ENCODE data around the gene ICA1L.
"Not testable (repeated sequence)": the region's sequence is repeated elsewhere in the genome, so short reads cannot be mapped to it uniquely, and the experiment has no call there.

The ICA1L gene

DNA sequence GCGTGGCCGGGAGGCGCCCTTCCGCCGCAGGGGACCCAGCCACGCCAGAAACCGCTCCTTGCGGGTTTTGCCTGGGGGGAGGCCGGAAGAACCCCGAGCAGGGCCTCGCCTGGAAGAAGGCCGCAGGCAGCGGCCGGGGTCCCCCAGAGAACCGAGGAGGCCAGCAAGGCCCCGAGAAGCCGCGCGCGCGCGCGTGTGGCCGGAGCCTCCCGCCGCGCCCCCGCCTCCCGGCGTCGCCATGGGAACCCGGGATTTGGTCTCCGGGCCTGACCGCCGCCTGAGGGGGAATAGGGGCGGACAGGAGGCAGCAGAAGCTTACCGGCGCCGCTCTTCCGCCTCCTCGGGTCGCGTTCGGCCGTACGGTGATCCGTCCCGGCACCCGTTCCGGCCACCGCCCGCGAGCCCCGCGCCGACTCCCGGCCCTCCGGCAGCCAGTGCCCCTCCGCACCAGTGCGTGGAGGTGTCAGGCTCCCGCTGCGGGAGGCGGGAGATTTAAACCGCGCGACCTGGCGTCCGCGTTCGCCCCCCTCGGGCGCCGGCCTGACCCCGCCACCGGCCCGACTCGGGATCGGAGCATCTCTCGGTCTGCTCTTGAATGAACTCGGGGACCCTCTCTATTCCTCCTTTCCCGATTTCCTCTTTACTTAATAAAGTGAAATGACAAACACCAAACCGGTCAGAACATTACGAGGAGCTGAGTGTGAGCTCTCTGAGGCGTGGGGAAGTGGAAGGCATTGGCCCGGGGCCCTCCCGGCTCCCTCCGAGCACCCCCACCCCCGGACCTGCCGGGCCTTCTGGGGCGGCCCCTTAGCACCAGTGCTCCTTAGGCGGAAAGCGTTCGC lies at the start of gene ICA1L:
Gene ICA1L, minus strand, starts transcription at position 467 of the 842 bp plus-strand sequence. CDS start 42,757 bp downstream, outside the sequence.
- DNase-seq (ENCODE audit: low spot score) (no peak), FAIRE-seq (no peak)

- no peak for FAIRE-seq
- no peak for DNase-seq (ENCODE audit: low spot score)
Observed at GRCh38 chr2:202918860-202919259, 47.3 kb upstream of the ICA1L start.

DNA sequence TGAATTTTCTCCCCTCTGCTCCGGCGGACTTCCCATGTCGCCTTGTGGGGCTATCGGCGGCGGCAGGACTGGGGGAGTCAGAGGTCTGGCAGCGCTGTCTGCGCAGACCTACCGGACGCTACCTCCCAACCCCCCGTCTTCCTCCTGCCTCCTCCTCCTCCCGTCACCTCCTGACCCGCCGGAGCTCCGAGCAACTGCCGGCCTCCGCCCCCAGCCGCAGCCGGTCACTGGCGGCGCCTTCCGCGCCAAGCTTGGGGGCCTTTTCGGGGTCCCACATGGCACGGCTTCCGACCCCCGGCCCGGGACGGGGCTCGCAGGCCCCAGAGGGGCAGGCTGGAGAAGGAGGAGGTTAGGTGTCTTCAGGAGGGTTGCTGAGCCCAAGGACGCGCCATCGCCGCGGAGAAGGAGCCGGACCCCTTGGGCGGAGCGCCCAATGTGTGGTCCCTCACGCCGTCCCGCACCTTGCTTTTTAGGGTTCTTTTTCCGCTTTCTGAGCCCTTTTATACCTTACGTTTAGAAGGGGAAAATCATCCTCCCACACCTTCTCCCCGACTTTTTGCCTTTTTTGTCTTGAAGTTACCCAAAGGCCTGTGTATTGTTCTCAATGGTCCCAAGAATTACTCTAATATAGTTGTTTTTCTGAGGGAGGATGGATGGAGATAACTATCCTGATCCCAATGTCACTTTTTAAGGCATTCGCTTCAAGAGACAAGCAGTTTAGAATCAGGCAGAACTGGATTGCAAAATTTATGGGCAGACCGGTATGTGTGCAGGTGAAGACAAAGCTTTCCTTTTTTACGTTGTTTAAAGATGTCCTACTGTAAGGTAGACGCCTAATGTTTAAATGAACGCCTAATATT lies 41.0 kb upstream of the ICA1L start:
- not testable (repeated sequence) for FAIRE-seq; DNase-seq (ENCODE audit: low spot score)

DNA sequence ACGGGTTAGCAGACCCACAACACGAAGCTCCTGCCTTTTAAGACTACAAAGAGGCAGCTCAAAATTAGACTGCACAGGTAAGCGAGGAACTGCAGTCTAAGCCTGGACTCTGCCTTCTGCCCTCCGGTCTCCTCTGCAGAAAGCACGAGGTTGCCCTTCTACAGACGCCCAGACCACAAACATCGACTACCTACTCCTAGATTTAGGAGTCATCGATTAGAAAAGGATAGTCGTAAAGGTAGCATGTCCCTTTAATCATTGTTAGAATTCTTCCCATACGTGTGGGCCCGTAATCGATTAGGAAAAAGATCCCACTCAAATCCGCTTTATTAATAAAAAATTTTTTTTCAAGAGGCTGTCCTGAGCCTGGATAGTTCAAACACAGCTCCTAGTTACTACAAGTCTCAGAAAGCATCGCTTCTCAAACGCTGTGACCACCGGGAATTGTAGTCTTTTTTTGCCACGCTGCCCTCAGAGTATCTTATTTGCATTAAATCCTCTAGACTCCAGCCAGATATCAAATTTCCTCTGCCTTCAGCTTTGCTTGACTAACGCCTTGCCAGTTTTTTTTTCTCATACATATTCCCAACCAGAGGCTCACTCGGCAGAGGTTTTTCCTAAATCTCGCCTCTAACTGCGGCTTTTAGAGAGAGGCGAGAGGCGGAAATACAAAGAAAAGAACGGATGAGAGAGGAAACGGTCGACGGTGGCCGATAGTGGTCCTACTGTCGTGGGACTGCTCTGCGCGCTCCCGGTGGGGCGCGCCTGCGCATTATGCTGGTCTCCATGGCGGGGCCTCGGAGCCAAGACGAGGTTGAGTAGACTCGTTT lies 40.2 kb upstream of the ICA1L start, which contains the start of the genes CARF and WDR12:
Gene CARF, plus strand, starts transcription at position 764 of the 830 bp plus-strand sequence. CDS start 29,628 bp downstream, outside the sequence.
Gene WDR12, minus strand, starts transcription at position 162 of the 830 bp plus-strand sequence. CDS start 197 bp downstream, outside the sequence.
- DNase-seq (ENCODE audit: low spot score) (peak; percentile 88), FAIRE-seq (peak; percentile 56)

DNA sequence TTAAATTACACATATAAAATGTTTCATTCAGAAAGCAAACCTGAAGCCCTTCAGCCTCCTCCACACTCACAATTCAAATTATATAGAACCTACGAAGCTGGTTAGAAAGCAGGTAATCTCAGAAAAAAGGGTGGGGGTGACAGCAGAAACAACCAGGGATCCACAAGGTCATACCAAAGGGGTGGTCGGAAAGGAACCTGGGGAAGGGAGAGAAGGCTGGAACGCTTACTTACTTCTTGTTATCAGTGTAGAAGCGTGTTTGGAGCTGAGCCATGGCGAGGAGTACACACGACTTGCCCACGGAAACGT lies 39.6 kb upstream of the ICA1L start:
- FAIRE-seq, result no peak
- no peak for DNase-seq (ENCODE audit: low spot score)

GRCh38 chr2:202910698-202911097 lies 39.1 kb upstream of the ICA1L start:
- no peak for FAIRE-seq
- no peak for DNase-seq (ENCODE audit: low spot score)

GRCh38 chr2:202910250-202910649 lies 38.7 kb upstream of the ICA1L start:
- DNase-seq (ENCODE audit: low spot score); FAIRE-seq: not testable (repeated sequence)

DNA sequence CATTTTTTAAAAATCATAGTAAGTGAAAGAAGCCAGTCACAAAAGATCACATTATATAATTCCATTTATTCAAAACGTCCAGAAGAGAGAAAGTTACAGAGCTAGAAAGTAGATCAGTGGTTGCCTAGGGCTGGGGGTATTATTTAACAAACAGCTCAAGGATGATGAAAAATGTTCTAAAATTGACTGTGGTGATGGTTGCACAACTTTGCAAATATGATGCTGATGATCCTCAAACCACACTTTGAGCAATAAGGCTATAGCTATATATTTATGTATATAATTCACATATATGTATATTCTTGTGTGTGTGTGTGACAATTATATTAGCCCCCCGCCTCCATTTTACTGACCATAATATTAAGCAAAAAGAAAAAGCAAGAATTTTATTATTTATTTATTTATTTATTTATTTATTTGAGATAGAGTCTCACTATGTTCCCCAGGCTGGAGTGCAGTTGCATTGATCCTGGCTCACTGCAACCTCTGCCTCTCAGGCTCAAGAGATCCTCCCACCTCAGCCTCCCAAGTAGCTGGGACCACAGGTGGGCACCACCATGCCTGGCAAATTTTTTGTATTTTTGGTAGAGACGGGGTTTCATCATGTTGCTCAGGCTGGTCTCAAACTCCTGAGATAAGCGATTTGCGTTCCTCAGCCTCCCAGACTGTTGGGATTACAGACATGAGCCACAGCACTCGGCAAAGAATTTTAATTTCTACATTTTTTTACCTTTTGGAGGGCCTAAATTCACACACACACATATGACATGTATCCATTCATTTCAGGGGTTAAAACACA lies 38.0 kb upstream of the ICA1L start:
- DNase-seq (ENCODE audit: low spot score) (no peak), FAIRE-seq (no peak)

DNA sequence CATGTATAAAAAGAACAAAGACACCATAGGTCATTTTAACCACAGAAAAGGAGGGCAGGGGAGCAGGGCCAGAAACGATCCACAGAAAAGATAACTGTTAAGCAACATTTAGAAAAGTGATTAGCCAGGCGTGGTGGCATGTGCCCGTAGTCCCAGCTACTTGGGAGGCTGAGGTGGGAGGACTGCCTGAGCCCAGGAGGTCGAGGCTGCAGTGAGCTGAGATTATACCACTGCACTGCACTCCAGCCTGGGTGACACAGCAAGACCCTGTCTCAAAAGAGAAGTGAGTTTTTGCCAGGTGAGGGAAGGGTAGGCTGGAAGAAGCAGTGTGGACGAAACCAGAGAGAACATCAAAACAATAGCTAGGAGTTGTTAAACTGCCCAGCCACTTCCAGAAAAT lies 36.6 kb upstream of the ICA1L start:
- no peak for DNase-seq (ENCODE audit: low spot score)
- no peak for FAIRE-seq

GRCh38 chr2:202905507-202905906 lies 33.9 kb upstream of the ICA1L start:
- FAIRE-seq; DNase-seq (ENCODE audit: low spot score): not testable (repeated sequence)

GRCh38 chr2:202885190-202885589 lies 13.6 kb upstream of the ICA1L start:
- DNase-seq (ENCODE audit: low spot score), result no peak
- no peak for FAIRE-seq

DNA sequence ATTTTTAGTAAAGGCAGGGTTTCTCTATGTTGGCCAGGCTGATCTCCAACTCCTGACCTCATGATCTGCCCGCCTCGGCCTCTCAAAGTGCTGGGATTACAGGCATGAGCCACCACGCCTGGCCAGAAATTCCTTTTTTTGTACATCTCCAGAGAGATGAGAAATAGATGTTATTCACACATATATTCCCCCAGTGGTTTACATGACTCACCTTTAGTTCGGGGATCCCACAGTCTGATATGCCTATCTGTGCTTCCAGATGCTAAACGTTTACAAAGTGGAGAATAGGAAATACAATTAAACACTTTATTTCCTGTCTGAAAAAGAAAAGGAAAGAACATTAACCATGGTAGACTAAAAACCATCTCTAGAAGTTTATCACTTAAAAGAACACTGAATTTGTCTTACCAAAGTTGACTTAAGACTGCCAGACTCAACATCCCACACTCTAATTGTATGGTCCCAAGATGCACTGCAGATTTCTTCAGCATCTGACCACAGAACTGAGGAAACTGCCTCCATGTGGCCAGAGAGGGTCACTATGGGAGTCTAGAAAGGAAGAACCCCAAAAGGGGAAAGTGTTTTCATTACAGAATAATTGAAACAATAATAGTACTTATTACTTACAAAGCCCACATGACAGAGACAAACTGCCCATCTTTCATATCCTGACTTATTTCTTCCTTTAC lies 12.6 kb upstream of the ICA1L start:
- FAIRE-seq (no peak), DNase-seq (ENCODE audit: low spot score) (no peak)

GRCh38 chr2:202881570-202881969 lies 10.0 kb upstream of the ICA1L start:
- FAIRE-seq (no peak), DNase-seq (ENCODE audit: low spot score) (no peak)

DNA sequence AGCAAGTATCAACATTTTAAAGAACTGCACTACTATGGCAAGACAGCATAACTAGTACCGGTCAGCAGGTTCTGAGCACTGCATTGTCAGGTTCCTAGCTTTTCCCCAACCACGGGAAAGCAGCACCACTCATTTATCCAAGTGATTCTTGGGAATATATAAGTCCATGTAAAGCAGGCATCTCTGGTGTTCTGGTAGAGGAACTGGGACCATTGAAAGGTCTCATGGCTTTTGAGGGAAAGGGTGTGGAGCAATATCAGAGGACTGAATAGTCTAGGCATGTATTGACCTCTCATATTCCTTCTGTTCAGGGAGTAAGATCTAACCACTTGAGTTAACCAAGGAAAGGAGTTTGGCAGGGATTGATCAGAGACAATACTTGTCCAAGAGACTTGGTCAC lies 6.1 kb upstream of the ICA1L start:
- no peak for FAIRE-seq
- no peak for DNase-seq (ENCODE audit: low spot score)

GRCh38 chr2:202870431-202871299 lies 901 bp downstream of the ICA1L start:
- FAIRE-seq (peak; percentile 63), DNase-seq (ENCODE audit: low spot score) (peak; percentile 54)

GRCh38 chr2:202861987-202862386 lies 9.6 kb downstream of the ICA1L start:
- FAIRE-seq, result no peak
- DNase-seq (ENCODE audit: low spot score), result no peak

GRCh38 chr2:202858601-202859000 lies 13.0 kb downstream of the ICA1L start:
- no peak for DNase-seq (ENCODE audit: low spot score)

DNA sequence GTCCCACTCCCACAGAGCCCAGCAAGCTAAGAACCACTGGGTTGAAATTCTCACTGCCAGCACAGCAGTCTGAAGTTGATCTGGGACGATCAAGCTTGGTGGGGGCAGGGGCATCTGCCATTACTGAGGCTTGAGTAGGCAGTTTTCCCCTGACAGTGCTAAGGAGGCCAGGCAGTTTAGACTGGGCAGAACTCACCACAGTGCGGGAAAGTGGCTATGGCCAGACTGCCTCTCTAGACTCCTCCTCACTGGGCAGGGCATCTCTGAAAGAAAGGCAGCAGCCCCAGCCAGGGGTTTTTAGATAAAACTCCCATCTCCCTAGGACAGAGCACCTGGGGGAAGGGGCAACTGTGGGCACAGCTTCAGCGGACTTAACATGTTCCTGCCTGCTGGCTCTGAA lies 22.2 kb downstream of the ICA1L start:
- DNase-seq (ENCODE audit: low spot score); FAIRE-seq: not testable (repeated sequence)

More at GRCh38 chr2:202858601-202859000, 13.0 kb downstream of the ICA1L start:
- FAIRE-seq, result no peak

GRCh38 chr2:202848813-202849212 lies 22.8 kb downstream of the ICA1L start:
- no peak for FAIRE-seq

More at GRCh38 chr2:202848813-202849212, 22.8 kb downstream of the ICA1L start:
- DNase-seq (ENCODE audit: low spot score), result no peak
